GM21786 (cell line): ENCODE data around the gene OR7G3.

Experiments used
- ATAC-seq: cut with Tn5 transposase; IDR thresholded peaks from one replicate; pipeline ENCODE4 v1.9.1; 2021; ENCODE audit not compliant: unreplicated experiment

Gene OR7G3

GRCh38 chr19:9126900-9127405, at the start of gene OR7G3:
TSS of gene OR7G3 (minus strand) at chr19:9126950. CDS start at chr19:9126950, 0 bp downstream.
- no peak for ATAC-seq

DNA sequence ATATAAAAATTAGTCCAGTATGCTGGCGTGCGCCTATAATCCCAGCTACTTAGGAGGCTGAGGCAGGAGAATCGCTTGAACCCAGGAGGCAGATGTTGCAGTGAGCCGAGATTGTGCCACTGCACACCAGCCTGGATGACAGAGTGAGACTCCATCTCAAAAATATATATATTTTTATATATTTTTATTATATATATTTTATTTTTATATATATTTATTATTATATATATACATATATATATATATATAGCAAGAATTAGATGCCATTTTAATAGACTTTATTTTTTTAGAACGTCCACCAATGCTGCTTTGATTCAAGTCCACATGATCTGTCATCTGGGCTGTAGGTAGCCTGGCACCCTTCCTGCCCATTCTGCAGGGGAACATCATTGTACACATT, 48.6 kb upstream of the OR7G3 start:
- no peak for ATAC-seq

DNA sequence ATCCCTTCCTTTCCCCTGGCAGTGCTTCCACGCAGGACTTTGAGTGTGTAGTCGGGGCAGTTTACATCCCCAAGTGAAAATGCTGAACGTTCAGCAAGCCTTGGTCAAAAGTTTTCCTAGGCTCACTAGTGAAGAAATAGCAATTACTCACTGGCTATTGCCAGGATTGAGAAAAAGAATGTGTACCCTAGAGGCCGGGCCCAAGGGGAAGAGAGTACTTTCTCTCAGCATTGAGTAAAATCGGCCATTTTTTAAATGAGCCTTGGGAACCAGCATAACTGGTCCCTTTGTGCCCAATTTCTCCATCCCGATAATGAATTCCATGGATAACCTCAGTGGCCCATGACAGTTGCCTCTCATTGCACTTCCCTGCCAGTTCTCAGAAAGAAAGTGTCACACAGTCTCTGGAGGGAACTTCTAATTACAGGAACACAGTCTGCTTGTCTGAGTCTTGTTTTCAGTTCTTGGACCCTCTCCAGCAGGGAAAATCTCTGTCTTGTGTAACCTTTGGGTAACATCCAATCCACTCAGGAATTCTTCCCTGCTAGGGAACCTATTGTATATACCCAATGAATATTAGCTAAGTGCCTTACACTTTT, 44.7 kb upstream of the OR7G3 start:
- no peak for ATAC-seq

GRCh38 chr19:9166846-9167245, 40.1 kb upstream of the OR7G3 start:
- ATAC-seq: no peak

GRCh38 chr19:9165261-9165660, 38.5 kb upstream of the OR7G3 start:
- ATAC-seq: no peak

- ATAC-seq: no peak
Measured at GRCh38 chr19:9161427-9161826, 34.7 kb upstream of the OR7G3 start.

GRCh38 chr19:9159891-9160290, 33.1 kb upstream of the OR7G3 start:
- no peak for ATAC-seq

DNA sequence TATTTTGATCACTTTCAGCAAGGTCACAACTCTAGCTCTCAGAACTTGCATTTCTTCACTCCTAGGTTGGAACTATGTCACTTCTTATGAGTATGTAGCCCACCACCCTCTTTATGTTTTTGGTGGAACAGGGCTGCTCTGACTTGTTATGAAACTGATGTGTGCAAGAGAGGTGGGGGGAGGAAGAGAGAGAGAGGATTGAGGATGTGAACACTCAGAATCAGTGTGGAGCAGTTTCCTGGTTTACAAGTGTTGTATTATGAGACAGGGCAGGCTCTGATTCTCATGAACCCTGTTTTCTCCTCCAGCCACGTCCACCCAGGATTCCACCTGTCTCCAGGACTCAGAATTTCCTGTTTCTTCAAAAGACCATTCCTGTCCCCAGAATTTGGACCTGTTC, 29.6 kb upstream of the OR7G3 start:
- ATAC-seq: no peak

DNA sequence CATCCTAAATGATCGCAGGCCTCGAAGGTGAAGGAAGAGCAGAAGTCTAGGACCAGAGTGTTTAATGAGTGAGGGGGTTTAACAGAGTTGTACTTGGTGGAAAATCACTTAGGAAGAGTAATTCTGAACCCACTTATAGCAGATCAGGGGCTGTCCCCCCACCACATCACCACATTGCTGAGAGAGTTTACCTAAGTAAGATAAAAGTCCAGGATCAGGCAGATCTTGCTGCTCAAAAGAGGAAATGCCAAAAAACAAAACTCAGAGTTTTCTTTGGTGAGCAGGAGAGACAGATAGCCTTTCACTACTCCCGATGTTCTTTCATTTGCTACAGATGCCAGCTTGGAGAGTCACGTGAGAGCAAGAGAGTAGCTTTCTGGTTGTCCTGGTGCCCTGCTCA, 28.8 kb upstream of the OR7G3 start:
- ATAC-seq: no peak

GRCh38 chr19:9151367-9151766, 24.6 kb upstream of the OR7G3 start:
- ATAC-seq: no peak

DNA sequence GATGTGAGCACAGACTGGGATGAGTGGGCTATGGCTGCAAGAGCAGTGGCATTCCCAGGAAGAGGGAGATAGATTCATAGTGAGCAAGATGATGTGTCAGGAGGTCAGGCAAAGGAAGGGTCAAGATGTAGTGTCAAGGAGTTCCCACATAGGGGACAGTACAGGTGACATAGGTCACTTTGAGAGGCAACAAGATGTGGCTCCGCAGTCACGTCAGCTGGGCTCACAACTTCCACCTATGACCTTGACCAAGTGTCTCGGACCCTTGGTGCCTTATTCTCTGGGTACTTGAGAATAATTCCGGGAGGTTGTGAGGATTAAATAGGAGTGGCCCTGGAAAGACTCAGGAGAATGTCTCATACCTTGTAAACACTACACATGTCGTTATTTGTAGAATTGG, 23.9 kb upstream of the OR7G3 start:
- ATAC-seq: no peak

DNA sequence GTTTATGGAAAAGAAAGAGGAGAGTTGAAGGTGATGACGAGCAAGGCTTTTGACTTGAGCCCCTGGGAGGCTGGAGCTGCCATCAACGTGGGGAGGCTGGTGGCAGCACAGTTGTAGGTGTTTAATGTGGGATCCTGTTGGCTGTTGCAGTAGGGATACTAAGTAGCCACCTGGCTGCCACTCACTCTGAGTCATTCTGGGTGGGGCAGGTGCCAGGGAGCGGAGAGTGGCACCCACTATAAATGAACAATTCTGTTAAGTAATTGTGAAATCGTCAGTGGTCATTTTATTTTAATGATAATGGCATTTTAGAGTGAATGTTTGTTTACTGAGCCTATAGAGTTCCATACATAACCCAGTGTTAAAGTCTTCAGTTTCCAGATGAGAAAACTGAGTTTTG, 23.2 kb upstream of the OR7G3 start:
- ATAC-seq: no peak

DNA sequence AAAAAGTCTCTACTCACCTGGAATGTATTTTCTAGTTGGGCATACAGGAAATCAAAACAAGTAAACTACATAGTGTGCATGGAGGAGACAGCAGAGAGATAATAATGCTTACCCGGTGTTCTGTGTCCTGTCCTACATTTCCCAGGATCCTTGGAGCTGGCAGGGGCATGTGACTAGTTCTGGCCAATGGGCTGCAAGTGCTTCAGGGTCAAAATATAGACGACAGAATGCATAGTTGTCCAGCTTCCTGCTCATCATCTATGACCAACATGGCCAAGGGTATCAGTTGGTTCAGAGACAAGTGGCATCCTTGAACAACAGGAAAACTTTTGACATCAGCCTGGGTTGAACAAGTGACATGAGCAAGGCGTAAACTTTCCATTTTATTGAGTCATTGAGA, 21.9 kb upstream of the OR7G3 start:
- ATAC-seq: no peak

GRCh38 chr19:9146882-9147281, 20.1 kb upstream of the OR7G3 start:
- ATAC-seq: no peak

- no peak for ATAC-seq
Measured at GRCh38 chr19:9144920-9145319, 18.2 kb upstream of the OR7G3 start.

- peak; percentile 88 for ATAC-seq
Measured at GRCh38 chr19:9140159-9140874, 13.6 kb upstream of the OR7G3 start, which contains the start of gene ZNF317. TSS of gene ZNF317 (plus strand) at chr19:9140397. CDS start at chr19:9156017, 15,620 bp downstream.

DNA sequence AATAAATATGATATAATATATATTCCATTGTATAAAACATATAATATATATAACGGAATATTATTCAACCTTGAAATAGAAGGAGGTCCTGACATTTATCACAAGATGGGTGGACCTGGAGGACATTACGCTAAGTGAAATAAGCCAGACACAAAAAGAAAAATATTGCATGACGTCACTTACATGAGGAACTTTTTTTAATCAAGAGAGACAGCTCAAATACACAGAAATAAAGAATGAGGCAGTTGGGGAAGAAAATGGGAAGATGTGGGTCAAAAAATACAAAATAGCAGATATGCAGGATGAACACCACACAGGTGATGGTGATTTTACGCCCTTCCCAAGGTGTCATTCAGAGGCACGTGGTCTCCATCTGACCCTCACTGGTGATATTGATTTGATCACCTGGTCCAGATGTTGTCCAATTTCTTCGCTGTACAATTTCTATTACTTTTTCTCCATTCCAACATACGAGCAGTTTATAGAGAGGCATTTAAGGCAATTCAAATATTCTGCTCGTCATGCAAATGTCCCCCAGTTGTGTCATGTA, 12.9 kb upstream of the OR7G3 start:
- ATAC-seq: no peak

DNA sequence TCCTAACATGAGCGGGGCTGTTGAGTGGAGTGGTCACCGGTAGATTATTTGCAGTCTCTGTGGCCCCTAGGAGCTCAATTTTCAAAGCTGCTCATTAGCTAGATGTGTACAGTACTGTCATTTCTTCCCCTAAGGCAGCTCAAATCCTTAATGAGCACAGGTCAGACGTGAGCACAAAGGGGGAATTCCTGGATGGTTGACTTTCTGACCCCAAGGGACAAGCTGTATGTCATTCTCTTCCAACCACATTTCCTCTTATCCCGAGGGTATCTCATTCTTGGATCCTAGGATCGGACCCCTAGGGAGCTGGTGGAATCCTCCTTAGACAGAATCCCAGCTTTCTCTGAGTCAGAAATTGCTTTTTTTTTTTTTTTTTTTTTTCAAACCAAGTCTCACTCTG, 5.7 kb upstream of the OR7G3 start:
- ATAC-seq: no peak

- no peak for ATAC-seq
Measured at GRCh38 chr19:9130965-9131364, 4.2 kb upstream of the OR7G3 start.

DNA sequence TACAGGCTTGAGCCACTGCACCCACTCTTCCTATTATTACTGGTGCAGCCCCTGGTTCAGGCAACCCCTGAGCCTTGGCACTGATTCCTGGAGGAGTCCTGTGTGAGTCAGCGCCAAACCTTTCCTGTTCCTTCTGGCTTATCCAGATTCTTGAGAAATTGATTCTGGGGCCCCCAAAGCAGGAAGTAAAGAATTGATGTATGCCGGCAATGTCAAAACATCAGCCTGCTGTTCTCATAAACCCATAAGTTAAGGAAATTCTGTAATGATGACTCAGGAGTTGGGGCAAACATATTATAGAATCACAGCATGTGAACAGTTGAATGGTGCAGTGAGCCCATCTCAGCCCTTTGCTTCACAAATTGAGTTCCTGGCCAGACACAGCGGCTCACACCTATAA, 1.4 kb upstream of the OR7G3 start:
- ATAC-seq: no peak

- no peak for ATAC-seq
Measured at GRCh38 chr19:9116547-9116946, 10.2 kb downstream of the OR7G3 start.

- ATAC-seq: no peak
Measured at GRCh38 chr19:9115307-9115813, 11.4 kb downstream of the OR7G3 start, which contains the start of gene OR7G1. TSS of gene OR7G1 (minus strand) at chr19:9115763. CDS start at chr19:9115763, 0 bp downstream.
